SK-MEL-5 (cell line): Measurements from ENCODE around the gene PRAMEF11. TPM values are rescaled to one million over a fixed set of nuclear protein-coding genes. Genes with fewer than 3 reads are reported as not detected.
A peak's percentile ranks its signal among the peaks of the same experiment; 100 is the strongest.
"Not testable (repeated sequence)": the region's sequence is repeated elsewhere in the genome, so short reads cannot be mapped to it uniquely, and the experiment has no call there.

Experiments
- DNase-seq: peaks from one replicate; pipeline ENCODE4 v3.0.0-alpha.2; 2016; ENCODE audit warnings: low read depth, low spot score
- in situ Hi-C: cut with HindIII; loops from 2 replicates; pipeline ENCODE4 v1.10.0; 2016; ENCODE audit warnings: low sequenced_read_pairs, high pct_unique_total_duplicates, low pct_unique_long_range_greater_than_20kb
- polyA plus RNA-seq, 2 experiments: library from polyadenylated mRNA; depleted of rRNA; stranded (reverse); fragments of >200 nt; gene quantifications; 2 replicates each; pipeline ENCODE4 v1.2.3, GENCODE V29; 2015
- total RNA-seq: library from RNA; depleted of rRNA; stranded (reverse); fragments of >200 nt; shearing (Covaris generic); gene quantifications from 2 replicates; pipeline ENCODE4 v1.2.3, GENCODE V29; 2014; rRNA removed

Gene PRAMEF11
- not detected in 2 replicates for total RNA-seq
- polyA plus RNA-seq (2015; cell fraction: cytosol; rRNA removed), result not detected in 2 replicates
- not detected in 2 replicates for polyA plus RNA-seq (2015; cell fraction: nucleus; rRNA removed)

DNA sequence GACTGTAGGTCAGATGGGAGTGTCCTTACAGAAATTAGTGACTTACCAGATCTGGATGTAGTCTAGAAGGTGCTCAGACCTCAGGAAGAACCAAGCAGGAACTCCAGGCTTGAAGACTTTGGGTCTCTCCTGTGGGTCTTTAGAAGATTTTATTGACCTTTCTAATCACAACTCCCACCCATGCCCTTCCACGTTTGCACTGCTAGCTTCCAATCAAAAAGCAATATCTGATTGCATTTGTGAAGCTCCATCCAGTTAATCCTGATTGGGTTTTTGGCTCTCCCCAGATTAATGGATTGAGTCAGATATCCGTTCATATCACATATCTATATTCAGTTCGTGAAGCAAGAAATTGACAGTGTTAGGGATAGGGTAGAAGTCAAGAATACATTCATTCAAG, at the start of gene PRAMEF11:
TSS of gene PRAMEF11 (minus strand) at position 101 of the 400 bp plus-strand sequence. CDS start 2,621 bp downstream, outside the sequence.
- DNase-seq, in situ Hi-C loops: not testable (repeated sequence)

DNA sequence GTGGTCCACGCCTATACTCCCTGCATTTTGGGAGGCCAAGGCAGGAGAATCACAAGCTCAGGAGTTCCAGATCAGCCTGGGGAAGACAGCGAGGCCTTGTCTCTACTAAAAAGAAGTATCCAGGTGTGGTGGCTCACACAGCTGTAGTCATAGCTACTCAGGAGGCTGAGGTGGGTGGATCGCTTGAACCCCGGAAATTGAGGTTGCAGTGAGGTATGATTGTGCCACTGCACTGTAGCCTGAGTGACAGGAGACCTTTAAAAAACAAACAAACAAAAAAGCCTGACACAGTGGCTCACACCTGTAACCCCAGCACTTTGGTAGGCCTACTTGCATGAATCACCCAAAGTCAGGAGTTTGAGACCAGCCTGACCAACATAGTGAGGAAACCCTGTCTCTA, 47.2 kb upstream of the PRAMEF11 start:
- in situ Hi-C loops, DNase-seq: not testable (repeated sequence)

DNA sequence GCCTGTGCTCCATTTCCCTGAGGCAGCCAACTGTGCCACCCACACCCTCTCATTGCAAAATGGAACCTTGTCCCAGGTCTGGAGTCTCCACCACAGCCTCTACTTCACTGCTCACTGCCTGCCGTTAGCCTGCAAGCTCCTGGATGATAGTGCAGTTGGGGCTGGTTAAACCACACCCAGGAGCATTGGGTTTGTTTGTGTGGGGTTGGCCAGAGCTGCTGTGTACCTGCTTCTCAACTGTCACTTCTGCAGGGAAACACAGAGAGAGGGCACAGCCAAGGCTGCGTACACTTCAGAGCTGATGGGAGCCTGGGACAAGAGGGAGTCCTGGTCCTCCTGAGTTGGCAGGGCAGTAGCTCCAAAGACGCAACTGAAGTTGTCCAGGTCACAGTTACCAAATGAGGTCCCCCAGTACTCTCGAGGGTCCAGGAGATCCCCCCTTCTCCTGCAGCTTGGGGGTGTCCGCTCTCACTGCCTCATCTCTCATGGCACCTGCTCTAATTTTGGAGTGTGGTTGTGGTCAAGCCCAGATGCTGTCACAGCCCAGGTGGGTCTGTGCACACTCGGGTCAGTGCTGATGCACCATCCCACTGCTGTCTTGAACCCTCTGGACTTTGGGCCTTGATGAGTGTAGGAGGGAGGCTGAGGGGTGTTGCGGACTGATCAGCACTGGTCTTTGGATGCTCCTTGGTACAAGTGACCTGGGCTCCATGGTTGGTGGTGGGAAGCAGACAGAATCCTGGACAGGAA, 32.1 kb upstream of the PRAMEF11 start:
- in situ Hi-C loops, DNase-seq: not testable (repeated sequence)

DNA sequence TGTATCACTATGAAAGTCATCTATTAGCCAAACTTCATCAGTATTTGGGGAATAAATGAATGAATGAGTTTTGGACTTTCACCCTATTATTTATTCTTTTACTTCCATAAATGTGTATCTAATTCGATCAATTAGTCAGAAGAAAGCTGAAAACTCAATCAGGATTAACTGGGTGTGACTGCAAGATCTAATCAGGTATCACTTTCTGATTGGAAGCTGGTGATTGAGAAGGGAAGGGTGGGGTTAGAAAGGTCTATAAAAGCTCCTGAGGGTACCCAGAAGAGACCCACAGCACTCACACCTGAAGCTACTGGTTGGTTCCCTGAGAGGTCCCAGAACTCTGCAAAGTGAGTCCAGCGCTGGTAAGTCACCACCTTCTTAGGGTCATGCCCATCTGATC, 25.6 kb upstream of the PRAMEF11 start, which contains the start of gene PRAMEF2:
TSS of gene PRAMEF2 (plus strand) at position 301 of the 400 bp plus-strand sequence. CDS start 1,924 bp downstream, outside the sequence.
- in situ Hi-C loops, DNase-seq: not testable (repeated sequence)

DNA sequence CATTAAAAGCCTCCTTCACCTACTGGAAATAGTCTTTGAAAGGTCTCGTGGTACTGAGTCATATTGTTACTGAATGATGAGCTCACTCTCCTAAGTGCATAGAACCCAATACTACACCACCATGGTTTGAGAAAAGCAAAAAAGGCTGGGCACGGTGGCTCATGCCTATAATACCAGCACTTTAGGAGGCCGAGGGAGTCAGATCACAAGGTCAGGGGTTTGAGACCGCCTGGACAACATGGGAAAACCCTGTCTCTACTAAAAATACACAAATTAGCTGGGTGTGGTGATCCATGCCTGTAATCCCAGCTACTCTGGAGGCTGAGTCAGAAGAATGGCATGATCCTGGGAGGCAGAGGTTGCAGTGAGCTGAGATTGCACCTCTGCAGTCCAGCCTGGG, 20.6 kb upstream of the PRAMEF11 start:
- DNase-seq, result peak; percentile 5
- in situ Hi-C loops, result no loop called here

DNA sequence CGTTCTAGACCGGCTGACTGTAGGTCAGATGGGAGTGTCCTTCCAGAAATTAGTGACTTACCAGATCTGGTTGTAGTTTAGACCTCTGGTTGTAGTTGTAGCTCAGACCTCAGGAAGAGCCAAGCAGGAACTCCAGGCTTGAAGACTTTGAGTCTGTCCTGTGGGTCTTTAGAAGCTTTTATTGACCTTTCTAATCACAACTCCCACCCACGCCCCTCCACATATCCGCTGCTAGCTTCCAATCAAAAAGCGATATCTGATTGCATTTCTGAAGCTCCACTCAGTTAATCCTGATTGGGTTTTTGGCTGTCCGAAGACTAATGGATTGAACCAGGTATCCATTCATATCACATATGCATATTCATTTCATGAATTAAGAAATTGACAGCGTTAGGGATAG, 17.4 kb upstream of the PRAMEF11 start, which contains the start of gene HNRNPCL1:
TSS of gene HNRNPCL1 (minus strand) at position 101 of the 400 bp plus-strand sequence. CDS start 431 bp downstream, outside the sequence.
- DNase-seq, in situ Hi-C loops: not testable (repeated sequence)

DNA sequence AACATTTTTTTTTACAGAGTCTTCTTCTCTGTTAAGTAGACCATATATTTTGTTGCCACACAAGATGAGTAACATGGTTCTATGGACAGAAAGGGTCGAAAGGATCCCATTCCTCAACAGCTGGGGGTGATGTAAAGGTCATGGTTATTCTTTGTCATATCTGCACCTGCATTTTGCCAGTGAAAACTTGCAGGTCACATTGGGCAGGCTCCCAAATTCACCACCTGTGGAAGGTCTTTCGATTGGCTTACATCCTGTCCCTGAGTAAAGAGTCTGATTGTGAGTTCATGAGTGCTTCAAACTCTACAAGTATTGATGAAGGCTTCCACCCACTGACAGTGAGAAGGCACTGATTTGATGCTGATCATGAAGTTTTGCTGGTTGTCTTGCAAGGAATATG, 2.0 kb upstream of the PRAMEF11 start:
- DNase-seq, in situ Hi-C loops: not testable (repeated sequence)

DNA sequence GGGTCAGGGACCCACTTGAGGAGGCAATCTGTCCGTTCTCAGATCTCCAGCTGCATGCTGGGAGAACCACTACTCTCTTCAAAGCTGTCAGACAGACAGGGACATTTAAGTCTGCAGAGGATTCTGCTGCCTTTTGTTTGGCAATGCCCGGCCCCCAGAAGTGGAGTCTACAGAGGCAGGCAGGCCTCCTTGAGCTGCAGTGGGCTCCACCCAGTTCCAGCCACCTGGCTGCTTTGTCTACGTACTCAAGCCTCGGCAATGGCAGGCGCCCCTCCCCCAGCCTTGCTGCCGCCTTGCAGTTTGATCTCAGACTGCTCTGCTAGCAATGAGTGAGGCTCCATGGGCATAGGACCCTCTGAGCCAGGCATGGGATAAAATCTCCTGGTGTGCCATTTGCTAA, 12.1 kb downstream of the PRAMEF11 start:
- DNase-seq, in situ Hi-C loops: not testable (repeated sequence)

DNA sequence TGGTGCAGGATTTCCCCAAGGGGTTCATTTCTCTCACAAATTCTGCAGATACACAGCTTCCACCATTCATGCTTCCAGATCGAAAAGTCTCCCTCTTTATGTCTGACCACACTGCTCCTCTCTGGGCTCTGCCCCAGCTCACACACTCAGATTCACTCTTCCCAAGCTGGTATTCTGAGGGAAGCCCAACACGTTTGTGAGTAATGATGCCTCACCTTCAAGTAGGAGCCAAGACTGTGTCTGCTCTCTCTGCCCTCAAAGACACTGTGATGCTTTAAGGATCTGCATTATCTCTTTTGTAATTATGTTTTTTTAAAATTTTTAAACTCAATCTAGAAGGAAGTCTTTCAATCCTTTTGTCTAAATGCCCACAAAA, 19.8 kb downstream of the PRAMEF11 start:
- in situ Hi-C loops, result no loop called here
- DNase-seq, result no peak

DNA sequence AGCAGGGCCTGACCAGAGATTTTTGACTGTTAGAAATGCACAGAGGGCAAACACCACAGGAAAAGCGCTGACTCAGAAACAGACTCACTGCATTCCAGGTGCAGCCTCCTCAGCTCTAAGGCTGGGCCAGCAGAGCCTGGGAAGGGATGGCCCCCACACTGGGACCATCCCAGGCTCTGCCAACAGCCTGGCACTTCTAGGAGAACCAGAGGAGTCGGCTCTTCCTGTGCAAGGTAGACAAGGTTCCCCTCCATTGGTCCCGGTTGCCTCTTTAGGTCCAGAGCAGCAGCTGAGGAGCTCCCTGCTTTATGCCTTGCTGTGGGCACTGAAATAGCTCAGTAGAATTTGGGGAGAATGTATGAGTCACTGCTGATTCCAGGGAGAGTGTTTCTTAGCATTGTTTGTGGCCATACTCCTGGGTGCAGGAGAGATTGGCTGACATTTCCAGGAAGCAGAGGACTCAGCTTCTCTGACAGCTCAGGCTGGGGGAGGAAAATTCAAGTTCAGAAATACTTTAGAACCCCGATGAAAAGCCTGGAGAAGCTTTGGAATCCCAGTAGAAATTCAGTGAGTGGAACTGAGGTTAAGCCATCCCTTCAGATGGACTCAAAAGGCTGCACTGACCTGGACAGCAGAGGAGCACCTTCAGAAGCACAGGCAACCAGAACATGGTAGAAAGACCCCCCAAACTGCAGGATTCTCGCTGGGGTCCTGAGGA, 20.4 kb downstream of the PRAMEF11 start:
- DNase-seq, result no peak
- in situ Hi-C loops, result no loop called here

DNA sequence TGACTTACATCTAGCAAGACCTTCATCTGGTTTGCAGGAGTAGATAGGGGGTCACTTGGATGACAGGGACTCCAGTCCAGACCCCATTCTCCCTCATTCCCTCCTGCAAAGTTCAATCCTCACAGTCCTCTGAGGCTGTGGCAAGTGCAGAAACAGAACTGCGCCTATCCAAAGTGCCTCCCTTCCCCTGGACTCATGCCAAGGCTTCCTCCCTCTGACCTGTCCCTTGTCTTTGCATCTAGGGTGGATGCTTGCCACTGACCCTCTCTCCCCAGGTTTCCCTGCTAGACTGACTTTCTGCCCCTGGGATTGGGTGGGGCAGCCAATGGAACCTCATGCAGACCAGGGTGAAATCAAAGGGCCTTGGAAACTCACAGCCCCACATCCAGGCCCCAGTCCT, 21.3 kb downstream of the PRAMEF11 start:
- in situ Hi-C loops, result no loop called here
- DNase-seq, result no peak

DNA sequence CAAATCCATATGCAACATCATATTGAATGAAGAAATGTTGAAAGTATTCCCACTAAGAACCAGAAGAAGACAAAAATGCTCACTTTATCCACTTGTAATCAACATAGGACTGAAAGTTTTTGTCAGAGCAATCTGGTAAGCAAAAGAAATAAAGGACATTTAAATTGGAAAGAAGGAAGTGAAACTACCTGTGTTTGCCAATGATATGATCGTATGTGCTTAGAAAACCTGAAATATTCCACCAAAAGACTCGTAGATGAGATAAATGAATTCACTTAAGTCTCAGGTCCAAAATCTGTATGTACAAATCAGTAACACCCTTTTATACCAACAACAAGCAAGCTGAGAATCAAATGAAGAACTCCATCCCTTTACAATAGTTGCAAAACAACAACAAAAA, 31.5 kb downstream of the PRAMEF11 start:
- in situ Hi-C loops, result no loop called here
- no peak for DNase-seq

DNA sequence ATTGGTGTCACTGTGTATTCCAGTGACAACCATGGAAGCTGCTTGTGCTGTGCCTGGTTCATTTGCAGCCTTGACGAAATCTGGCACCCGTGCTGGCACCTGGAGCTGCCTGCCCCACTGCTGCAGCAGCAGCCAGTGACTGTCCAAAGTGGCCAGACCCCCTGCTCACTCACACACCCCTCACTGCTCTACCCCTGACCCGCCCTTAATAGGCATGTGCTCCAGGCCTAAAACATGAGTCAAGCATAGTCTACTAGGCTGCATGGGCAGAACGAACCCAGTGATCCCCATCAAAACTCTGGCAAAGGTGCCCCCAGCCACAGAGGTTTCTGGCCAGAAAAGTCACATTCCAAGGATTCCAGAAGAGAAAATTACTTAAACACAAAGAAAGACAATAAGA, 32.3 kb downstream of the PRAMEF11 start:
- in situ Hi-C loops, result no loop called here
- DNase-seq, result no peak

DNA sequence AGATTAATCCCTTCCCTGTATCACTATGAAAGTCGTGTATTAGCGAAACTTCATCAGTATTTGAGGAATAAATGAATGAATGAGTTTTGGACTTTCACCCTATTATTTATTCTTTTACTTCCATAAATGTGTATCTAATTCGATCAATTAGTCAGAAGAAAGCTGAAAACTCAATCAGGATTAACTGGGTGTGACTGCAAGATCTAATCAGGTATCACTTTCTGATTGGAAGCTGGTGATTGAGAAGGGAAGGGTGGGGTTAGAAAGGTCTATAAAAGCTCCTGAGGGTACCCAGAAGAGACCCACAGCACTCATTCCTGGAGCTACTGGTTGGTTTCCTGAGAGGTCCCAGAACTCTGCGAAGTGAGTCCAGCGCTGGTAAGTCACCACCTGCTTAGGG, 40.1 kb downstream of the PRAMEF11 start, which contains the start of gene PRAMEF1:
TSS of gene PRAMEF1 (plus strand) at position 301 of the 400 bp plus-strand sequence. CDS start 1,831 bp downstream, outside the sequence.
- DNase-seq, in situ Hi-C loops: not testable (repeated sequence)

DNA sequence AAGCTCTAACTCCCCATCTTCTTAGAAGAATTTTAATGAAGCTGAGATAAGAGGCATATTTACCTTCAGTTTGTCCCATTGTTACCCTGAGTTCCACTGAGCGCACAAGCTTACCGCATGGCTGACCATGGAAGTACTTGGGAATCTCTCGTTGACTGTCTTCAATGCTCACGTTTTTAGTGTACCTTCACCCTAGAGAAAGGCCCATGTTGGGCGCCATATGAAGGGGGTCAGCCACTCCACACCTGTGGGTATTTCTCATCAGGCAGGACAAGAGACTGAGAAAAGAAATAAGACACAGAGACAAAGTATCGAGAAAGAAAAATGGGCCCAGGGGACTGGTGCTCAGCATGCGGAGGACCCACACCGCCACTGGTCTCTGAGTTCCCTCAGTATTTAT, 46.5 kb downstream of the PRAMEF11 start:
- in situ Hi-C loops, DNase-seq: not testable (repeated sequence)

DNA sequence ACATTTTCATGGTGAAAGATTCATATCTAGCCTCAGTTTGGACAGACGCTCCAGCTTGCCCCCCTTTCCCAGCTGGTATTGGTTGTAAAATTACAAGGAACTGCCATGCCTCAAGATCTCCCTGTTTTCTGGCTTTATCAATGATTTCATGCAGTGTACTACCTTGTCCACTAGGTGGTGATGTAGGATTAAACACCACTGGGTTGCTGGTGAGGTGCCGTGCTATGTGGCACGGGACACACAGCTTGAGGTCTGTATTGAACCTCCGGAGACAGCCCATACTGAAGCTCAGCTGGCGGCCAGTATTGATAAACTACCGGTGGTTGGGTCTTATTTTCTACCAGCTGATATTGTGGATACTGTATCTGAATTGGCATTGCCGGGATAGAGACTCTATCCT, 47.4 kb downstream of the PRAMEF11 start:
- peak; percentile 53 for DNase-seq
- in situ Hi-C loops, result not testable (repeated sequence)

DNA sequence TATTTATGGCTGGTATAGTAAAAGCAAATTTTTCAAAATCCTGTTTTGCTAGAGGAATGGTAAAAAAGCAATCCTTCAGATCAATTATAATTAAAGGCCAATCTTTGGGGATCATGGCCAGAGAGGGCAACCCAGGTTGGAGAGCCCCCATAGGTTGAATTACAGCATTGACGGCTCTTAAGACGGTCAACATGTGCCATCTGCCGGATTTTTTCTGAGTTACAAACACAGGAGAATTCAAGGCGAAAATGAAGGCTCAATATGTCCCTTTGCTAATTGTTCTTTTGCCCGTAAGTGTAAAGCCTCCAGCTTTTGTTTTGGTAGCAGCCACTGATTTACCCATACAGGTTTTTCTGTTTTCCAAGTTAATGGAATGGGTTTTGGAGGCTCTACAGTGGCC, 49.7 kb downstream of the PRAMEF11 start:
- DNase-seq, in situ Hi-C loops: not testable (repeated sequence)

DNA sequence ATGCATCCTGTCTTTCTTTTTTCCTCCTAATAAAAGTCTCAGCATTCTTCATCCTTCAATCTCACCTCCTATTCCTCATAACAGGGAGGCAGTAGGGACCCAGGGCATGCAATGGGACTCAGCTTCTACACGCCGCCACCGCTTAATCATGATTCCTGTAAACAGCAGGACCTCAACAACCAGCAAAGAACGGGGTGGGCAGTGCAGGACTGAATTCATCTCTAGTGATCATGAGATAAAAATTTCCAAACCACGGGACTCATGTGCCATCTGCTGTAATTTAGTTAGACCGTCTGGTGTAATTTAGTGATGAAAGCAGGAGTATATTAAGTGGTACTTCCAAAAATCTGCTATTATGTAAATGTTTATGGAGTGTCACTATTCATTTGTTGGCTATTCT, 52.3 kb downstream of the PRAMEF11 start:
- in situ Hi-C loops, result no loop called here
- no peak for DNase-seq
